NCI-H524 (cell line): ENCODE results near the gene IGFBP5.
A peak's percentile ranks its signal among the peaks of the same experiment; 100 is the strongest.

Experiments
- DNase-seq, 2 experiments: peaks; one replicate each; lab custom pipeline; 2025; lab: John Stamatoyannopoulos, UW

The IGFBP5 gene

DNA sequence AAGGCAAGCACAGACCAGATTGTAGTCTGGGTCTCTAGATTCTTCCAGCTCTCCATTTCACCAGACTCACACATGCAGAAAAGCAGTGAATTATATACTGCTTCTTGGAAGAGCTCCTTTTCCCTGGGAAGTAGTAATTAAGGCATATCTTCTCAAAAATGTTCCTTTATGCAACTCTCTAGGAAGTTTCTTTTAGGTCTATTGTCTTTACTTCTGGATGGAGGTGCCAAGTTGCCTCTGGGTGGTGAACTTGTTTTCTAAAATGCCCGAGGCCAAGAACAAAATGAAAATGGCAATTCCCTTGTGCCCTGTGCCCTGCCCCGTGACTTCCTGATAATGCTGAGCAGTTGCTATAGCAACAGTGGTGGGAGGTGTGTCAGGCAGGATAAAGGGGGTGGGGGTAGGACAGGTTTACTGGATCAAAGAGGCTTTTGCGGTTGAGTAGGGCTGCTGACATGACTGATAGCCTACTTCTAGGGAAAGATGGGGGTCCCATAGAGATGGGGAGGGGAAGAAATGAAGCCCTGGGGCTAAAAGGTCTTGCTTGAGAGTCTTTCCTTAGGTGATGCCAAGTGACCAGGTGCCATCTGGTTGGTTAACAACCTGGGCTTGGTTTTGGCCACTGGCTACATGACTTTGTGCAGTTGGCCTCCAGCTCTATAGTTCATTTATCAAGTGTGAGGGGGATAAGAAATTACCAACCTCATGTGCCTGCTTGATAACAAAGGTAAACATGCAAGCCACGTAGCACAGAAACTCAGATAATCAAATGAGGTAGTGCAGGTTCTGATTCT lies 50.3 kb downstream of the IGFBP5 start:
- no peak for DNase-seq

DNA sequence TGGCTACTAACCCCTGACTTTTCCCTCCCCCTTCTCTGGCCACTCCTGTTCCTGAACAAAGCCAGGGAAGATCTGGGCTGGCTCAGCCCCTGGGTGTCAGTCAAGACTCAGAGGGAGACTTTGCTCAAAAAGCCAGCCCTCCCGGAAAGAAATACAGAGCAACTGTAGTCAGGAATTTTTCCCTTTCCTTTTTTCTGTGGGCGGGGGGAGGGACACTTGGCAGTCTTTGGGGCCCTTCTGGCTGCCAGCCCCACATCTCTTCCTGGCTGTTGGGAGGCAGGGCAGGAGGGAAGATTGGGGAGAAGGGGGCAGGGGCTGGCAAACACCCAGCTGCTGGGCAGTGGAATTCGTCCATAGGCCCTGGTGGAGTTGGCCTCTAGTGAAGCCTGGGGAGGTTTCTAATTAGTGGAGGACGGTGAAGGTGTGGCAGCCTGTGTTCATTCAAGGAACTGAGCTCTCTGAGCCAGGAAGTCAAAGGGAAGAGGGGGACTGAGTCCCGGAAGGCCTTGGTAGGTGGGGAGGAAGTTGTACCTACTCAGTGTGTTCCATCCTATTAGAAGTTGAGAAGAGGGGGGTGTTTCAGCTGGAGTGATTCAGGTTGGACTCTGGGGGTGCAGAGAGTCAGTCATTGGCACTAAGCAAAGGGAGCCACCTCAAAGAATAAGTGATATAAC lies 51.2 kb downstream of the IGFBP5 start:
- DNase-seq = no peak

DNA sequence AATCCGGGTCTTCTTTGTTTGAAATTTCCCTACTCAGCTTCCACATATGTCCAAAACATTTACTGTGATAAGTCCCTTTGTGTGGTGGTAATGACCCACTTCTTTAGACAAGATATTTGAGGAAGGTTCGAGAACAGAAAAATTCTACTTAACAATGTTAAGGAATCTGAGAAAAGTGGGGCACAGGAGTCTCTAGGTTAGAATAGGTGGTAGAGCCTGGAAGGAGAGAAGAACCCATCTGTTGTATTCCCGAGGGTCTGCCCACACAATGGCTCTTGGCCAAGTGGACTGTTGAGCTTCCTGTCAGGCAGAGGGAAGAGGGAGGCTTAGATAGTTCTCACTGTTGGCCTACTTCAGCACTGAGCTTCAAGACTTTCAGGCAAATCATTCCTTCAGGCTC lies 57.9 kb downstream of the IGFBP5 start:
- DNase-seq = no peak

- peak in 1 of 2 experiments; percentile 56 for DNase-seq
These were observed 58.5 kb downstream of the IGFBP5 start for GRCh38 chr2:216636551-216637450.

- peak in 1 of 2 experiments; percentile 36 for DNase-seq
These were observed 59.4 kb downstream of the IGFBP5 start for GRCh38 chr2:216635701-216636550.

GRCh38 chr2:216635171-216635570 lies 60.2 kb downstream of the IGFBP5 start:
- DNase-seq = no peak

- no peak for DNase-seq
These were observed 60.8 kb downstream of the IGFBP5 start for GRCh38 chr2:216634370-216635148.

DNA sequence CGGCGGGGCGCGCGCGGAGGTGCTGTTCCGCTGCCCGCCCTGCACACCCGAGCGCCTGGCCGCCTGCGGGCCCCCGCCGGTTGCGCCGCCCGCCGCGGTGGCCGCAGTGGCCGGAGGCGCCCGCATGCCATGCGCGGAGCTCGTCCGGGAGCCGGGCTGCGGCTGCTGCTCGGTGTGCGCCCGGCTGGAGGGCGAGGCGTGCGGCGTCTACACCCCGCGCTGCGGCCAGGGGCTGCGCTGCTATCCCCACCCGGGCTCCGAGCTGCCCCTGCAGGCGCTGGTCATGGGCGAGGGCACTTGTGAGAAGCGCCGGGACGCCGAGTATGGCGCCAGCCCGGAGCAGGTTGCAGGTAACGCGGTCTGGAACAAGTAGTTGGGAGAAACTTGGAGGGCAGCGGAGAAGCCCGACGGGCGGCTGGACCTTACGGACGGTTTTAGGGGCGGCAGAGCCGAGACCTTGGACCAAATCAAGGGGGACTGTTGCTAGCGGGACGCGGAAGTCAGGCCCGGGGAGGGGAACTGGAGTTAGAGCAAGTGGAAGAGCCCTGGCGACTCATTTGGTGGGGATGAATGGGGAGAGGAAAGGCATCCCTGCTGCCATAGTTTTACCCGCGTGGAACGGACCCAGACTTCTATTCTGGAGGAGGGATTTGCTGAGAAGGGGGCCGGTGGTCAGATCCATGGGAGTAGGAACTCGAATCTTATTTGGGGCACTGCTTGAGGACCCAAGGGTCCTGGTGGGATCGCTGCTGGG lies 61.6 kb downstream of the IGFBP5 start:
- no peak for DNase-seq

GRCh38 chr2:216632952-216633615 lies 62.3 kb downstream of the IGFBP5 start, which contains the start of gene IGFBP2:
TSS of gene IGFBP2 (plus strand) at chr2:216633420. CDS start at chr2:216633524, 104 bp downstream.
- peak; percentile 66 to 80 for DNase-seq

DNA sequence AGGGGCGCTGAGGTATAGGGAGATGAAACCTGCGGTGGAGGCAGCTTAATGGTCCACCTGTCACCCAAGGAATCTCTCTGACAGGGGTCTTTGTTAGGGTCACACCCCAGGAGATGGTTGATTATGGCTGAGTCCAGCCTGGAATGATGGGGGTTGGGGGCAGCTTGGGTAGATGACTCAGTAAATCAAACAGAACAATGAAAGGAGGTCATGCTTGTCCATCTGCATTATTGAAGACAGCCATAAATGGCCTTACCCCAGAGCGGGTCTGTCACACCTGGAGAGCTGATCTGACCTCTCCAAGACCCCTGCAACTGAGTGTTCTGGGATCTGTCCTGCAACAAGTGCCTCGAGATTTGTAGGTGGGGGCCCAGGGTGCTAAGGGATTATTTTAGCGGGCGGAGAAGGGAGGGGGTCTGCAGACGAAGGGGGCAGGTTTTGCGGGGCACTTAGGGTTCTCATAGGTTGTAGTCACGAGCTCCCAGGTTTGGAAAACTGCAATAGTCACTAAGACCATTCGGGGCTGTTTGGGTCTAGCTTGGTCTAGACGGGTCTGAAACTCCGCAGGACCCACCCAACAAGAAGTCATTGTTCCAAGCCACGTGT lies 62.9 kb downstream of the IGFBP5 start:
- DNase-seq = peak in 1 of 2 experiments; percentile 67

DNA sequence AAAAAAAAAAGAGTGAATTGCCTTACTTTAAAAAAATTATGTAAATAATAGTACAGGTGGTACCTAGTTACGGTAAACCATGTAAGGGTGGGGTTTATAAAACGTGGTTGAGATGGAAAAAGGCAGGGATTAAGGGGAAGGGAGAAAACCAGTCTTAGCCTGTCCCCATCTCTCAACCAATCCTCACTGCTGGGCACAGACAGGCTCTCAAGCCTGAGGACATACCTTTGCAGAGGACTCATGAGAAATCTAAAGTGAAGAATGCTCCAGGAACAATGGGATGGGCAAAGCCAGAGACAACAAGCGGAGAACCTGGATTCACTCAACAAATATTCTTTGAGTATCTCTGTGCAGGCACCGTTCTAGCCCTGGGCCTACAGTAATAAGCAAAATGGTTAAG lies 65.6 kb downstream of the IGFBP5 start:
- DNase-seq = no peak

- DNase-seq = no peak
These were observed 68.5 kb downstream of the IGFBP5 start for GRCh38 chr2:216626875-216627245.

GRCh38 chr2:216626168-216626874 lies 69.0 kb downstream of the IGFBP5 start:
- DNase-seq = no peak

- no peak for DNase-seq
These were observed 71.1 kb downstream of the IGFBP5 start for GRCh38 chr2:216624251-216624650.

DNA sequence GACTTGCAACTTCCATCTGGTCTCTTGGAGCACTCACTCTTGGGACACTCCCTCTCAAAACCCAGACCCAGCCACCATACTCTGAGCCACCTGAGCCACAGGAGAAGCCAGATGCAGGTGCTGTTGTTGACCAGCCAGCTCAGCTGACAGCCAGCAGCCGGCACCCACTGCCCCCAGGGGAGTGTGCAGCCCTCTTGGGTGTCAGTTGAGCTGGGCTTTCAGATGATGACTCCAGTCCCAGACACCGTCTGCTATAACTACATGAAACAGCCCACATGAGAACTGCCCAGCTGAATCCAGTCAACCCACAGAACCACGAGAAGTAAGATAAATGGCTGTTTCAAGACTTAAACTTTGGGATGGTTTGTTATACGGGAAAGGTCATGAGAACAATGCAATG lies 72.8 kb downstream of the IGFBP5 start:
- DNase-seq = peak; percentile 47 to 95
